ENCODE measurements around the gene IER2. TPM values are rescaled to one million over a fixed set of nuclear protein-coding genes. Genes with fewer than 3 reads are reported as not detected.

Gene IER2
- total and polyA plus RNA-seq, 2 of the 4 experiments (the other 2 are of a cell fraction), result 7.7 to 102 TPM

- Histone ChIP-seq H2AK5ac (ENCODE audit: low read depth, low read length) (peak within 1 kb of the TSS; percentile 87), H3K56ac (ENCODE audit: extremely low read depth, insufficient read depth, low read length) (peak within 1 kb of the TSS; percentile 73), H2AK9ac (replicated peaks; ENCODE audit: low read depth, low read length, poor library complexity) (peak within 1 kb of the TSS; percentile 93), H4K91ac (ENCODE audit: insufficient read depth, low read depth, low read length) (peak within 1 kb of the TSS; percentile 65), H4K20me1 (ENCODE audit: insufficient read depth, low read length) (peaks cover 28% of the 10 kb centered on the region), H3K36me3 (ENCODE audit: control insufficient read depth, insufficient read depth, low read length) (peaks cover 8% of the 10 kb centered on the region), H3K9me3 (ENCODE audit: control insufficient read depth, insufficient read depth, low read length) (no peaks in the 10 kb centered on the region), H3K4me3 (ENCODE audit: insufficient read depth, low read depth, low read length) (peak within 1 kb of the TSS; percentile 69), H3K9me1 (ENCODE audit: insufficient read depth, low read length) (peaks cover 19% of the 10 kb centered on the region), H3K27ac (ENCODE audit: insufficient read depth, low read length) (peak within 1 kb of the TSS; percentile 77), H3K79me1 (ENCODE audit: low read depth in 1 of 2, low read length in 2 of 2) (peaks cover 0 to 62% of the 10 kb centered on the region in 2 experiments; a peak in 3 of 4 replicates), H3K14ac (replicated peaks; ENCODE audit: low read depth, low read length) (peak within 1 kb of the TSS; percentile 89), H2BK120ac (ENCODE audit: low read depth, low read length) (peak within 1 kb of the TSS; percentile 66), H3K18ac (ENCODE audit: low read depth, low read length) (peak within 1 kb of the TSS; percentile 40), H3K4me2 (ENCODE audit: low read depth, low read length) (peak within 1 kb of the TSS; percentile 90), H4K5ac (ENCODE audit: low read depth, low read length) (peak within 1 kb of the TSS; percentile 78), H3K27me3 (ENCODE audit: control insufficient read depth, insufficient read depth, low read length) (no peaks in the 10 kb centered on the region), H3K4me1 (ENCODE audit: control insufficient read depth, insufficient read depth, low read length) (peaks cover 23% of the 10 kb centered on the region), H3K23ac (ENCODE audit: low read depth, low read length) (peak within 1 kb of the TSS; percentile 82; the same call in 1 of the 2 replicates), H3K9ac (ENCODE audit: low read depth, low read length) (peak within 1 kb of the TSS; percentile 79), H4K8ac (ENCODE audit: low read depth in 2 of 2, low read length in 2 of 2) (peak within 1 kb of the TSS; percentile 30 to 99), H2AFZ (replicated peaks; ENCODE audit: low read length, poor library complexity) (peak within 1 kb of the TSS; percentile 91), H2BK15ac (ENCODE audit: low read depth, low read length) (no peak within 1 kb of the TSS; the same call in 2 of the 3 replicates), H3K4ac (ENCODE audit: low read depth, low read length) (peak within 1 kb of the TSS; percentile 90), H2BK20ac (ENCODE audit: low read depth, low read length) (peak within 1 kb of the TSS; percentile 66; the same call in 1 of the 2 replicates), H2BK5ac (ENCODE audit: low read depth, low read length, poor library complexity, severe bottlenecking) (peak within 1 kb of the TSS; percentile 73)
- peak; percentile 91 for DNase-seq
- 1% methylated on average over 16 of the region's 51 CpGs; no CpG with 5 or more reads in 1 of the 2 experiments for WGBS, 2 experiments (ENCODE audit: extremely low coverage in 2 of 2, insufficient read length in 1 of 2)
- BruUV-seq (replicated peaks), result no TSS peak
- peak; percentile 46 for ATAC-seq (ENCODE audit: low read depth)
- dilution Hi-C loops (cut with HindIII; ENCODE audit: low sequenced_read_pairs, unreplicated experiment) (no loop called here), intact Hi-C loops (cut with micrococcal nuclease) (loop anchor here (5.0 kb wide), 1 partner anchor 146 kb away; no protein-coding TSS in a partner anchor), in situ Hi-C loops (cut with MboI; ENCODE audit: low sequenced_read_pairs) (no loop called here)
- ChIA-PET POLR2A (ENCODE audit: unreplicated experiment) (interaction anchor here (0.6 kb wide), 1 partner anchor 1280 kb away, joined by 4 read pairs; no protein-coding TSS in a partner anchor), CTCF (no interaction called here)
- TF ChIP-seq SMC3 (IDR thresholded peaks at IDR 0.05; ENCODE audit: low read depth, low read length), result no peak
- TF ChIP-seq CTCF (conservative IDR thresholded peaks at IDR 0.05; ENCODE audit: low read depth, low read length), result no peak
- peak; percentile 31; the same call in 1 of the 2 replicates for TF ChIP-seq POLR2A (IDR thresholded peaks at IDR 0.05; ENCODE audit: low read depth, low read length)
- no peak for TF ChIP-seq FOS (IDR thresholded peaks at IDR 0.05; ENCODE audit: low read depth, low read length)
- peak; percentile 4; the same call in 1 of the 2 replicates for TF ChIP-seq MAZ (IDR thresholded peaks at IDR 0.05; ENCODE audit: borderline replicate concordance, low read depth, low read length)
- TF ChIP-seq CHD1 (IDR thresholded peaks at IDR 0.05; ENCODE audit: low read depth, low read length), result no peak
- no peak; the same call in 1 of the 2 replicates for TF ChIP-seq BHLHE40 (IDR thresholded peaks at IDR 0.05; ENCODE audit: low read depth, low read length)
- TF ChIP-seq RCOR1 (IDR thresholded peaks at IDR 0.05; ENCODE audit: insufficient replicate concordance, low read length), result peak; percentile 95
- no peak for TF ChIP-seq ELK1 (IDR thresholded peaks at IDR 0.05; ENCODE audit: borderline replicate concordance, low read depth, low read length)
- peak; percentile 3; the same call in 1 of the 2 replicates for TF ChIP-seq NFE2L2 (IDR thresholded peaks at IDR 0.05; ENCODE audit: low read depth, low read length)
- TF ChIP-seq USF2 (IDR thresholded peaks at IDR 0.05; ENCODE audit: low read depth, low read length), result peak; percentile 94
- peak; percentile 82; the same call in 1 of the 2 replicates for TF ChIP-seq MAFK (IDR thresholded peaks at IDR 0.05; ENCODE audit: low read depth, low read length)
- no peak for TF ChIP-seq RAD21 (IDR thresholded peaks at IDR 0.05; ENCODE audit: low read length)
These were observed 33.7 kb upstream of the IER2 start, which contains the start of gene TRMT1 for GRCh38 chr19:13116282-13117175. Gene TRMT1 (minus strand): TSS chr19:13116740. CDS start chr19:13116399, 341 bp downstream.

All from IMR-90 (cell line).